BLaER1 treated with 17β-estradiol and CSF1 and Interleukin-3, amounts not matched to agents 10 nM and 100 nM (cell line): ENCODE results near the gene STK32C.
A peak's percentile ranks its signal among the peaks of the same experiment; 100 is the strongest.

Experiments
- H3K27ac ChIP-seq, 11 experiments: shearing (Covaris generic); formaldehyde crosslinking; 2 replicates each; pipeline ENCODE4 v1.8.1; 2022
- H3K27me3 ChIP-seq, 11 experiments: shearing (Covaris generic); formaldehyde crosslinking; 2 replicates each; pipeline ENCODE4 v1.8.1; 2022
- H3K36me3 ChIP-seq, 11 experiments: shearing (Covaris generic); formaldehyde crosslinking; 2 replicates each; pipeline ENCODE4 v1.8.1; 2022
- H3K4me1 ChIP-seq, 10 experiments: shearing (Covaris generic); formaldehyde crosslinking; 2 replicates each; pipeline ENCODE4 v1.8.1; 2022
- H3K4me2 ChIP-seq, 11 experiments: shearing (Covaris generic); formaldehyde crosslinking; 2 replicates each; pipeline ENCODE4 v1.8.1; 2022
- H3K4me3 ChIP-seq, 10 experiments: shearing (Covaris generic); formaldehyde crosslinking; 2 replicates each; pipeline ENCODE4 v1.8.1; 2022
- H3K9ac ChIP-seq, 11 experiments: shearing (Covaris generic); formaldehyde crosslinking; 2 replicates each; pipeline ENCODE4 v1.8.1; 2022
- H3K9me3 ChIP-seq, 11 experiments: shearing (Covaris generic); formaldehyde crosslinking; replicated peaks in 1 of 11; 2 replicates each; pipeline ENCODE4 v1.8.1; 2022
- H4K20me1 ChIP-seq, 11 experiments: shearing (Covaris generic); formaldehyde crosslinking; 2 replicates each; pipeline ENCODE4 v1.8.1; 2022
- Cebpa-rat ChIP-seq, 11 experiments: shearing (Covaris generic); IDR thresholded peaks; 2 replicates each; pipeline ENCODE4 v1.8.1; 2022

Gene STK32C

DNA sequence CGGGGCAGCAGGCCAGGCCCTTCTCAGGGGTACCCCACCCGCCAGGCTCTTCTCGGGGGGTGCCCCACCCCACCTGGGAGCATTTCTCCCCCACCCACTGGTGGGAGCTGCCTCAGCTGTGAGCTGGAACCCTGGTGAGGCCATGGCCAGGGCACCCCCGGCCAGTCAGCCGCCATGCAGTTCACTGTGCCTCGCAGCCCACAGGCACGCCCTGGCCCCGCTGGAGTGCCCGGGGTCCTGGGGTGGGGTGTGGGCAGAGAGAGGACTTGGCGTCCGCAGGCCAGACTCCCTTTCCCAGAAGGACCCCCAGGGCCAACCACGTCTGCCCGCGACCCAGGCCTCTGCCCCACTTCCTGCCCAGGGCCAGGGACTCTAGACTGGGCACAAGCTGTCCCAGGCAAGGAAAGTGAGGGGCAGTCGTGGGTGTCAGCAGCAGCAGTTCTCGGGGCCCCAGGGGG, 107.9 kb downstream of the STK32C start:
- no peaks in the 10 kb centered on the region for H3K9me3 ChIP-seq
- peaks cover 0 to 75% (median 36%) of the 10 kb centered on the region in 11 experiments; a peak in 12 of 22 replicates for H3K36me3 ChIP-seq
- H3K4me1 ChIP-seq = peaks cover 0 to 66% (median 45%) of the 10 kb centered on the region in 10 experiments; a peak in 16 of 20 replicates
- peak overlapping the region in 8 of 11 experiments; percentile 10 to 73 (median 53); a peak in 14 of 22 replicates for H3K4me2 ChIP-seq
- H4K20me1 ChIP-seq = peaks cover 0 to 94% (median 31%) of the 10 kb centered on the region in 11 experiments; a peak in 14 of 22 replicates
- H3K27ac ChIP-seq = no peak overlapping the region
- H3K4me3 ChIP-seq = no peak overlapping the region
- no peaks in the 10 kb centered on the region for H3K27me3 ChIP-seq
- no peak for TF ChIP-seq Cebpa-rat (IDR thresholded peaks at IDR 0.05)
- no peak overlapping the region for H3K9ac ChIP-seq

DNA sequence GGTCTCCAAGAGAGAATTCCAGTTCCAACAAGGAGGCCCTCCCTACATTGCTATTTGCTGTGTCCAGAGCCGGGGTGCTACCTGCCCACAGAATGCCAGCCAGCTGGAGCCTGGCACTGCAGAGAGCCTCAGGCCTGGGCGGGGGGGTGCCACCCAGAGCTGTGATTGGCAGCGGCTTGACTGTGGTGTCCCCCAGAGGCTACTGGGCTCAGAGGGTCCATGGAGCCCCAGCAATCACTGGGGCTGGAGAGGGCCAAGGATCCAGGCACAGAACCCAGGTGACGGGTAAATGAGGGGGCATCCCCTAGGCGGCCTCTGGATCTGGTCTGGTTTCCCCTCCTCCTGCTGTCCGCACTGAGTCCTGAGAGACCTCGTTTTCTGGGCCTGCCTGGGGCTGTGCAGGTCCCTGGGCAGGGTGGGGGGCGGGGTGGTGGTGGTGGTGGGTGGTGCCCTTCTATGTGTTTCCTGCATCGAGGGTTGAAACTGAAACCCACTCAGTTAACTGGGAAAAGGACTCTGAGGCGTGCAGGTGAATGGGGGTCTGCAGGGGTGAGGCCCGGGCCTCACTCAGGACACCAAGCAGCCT, 108.4 kb downstream of the STK32C start:
- Histone ChIP-seq H3K4me1 (peaks cover 0 to 65% (median 39%) of the 10 kb centered on the region in 10 experiments; a peak in 15 of 20 replicates), H4K20me1 (peaks cover 0 to 94% (median 32%) of the 10 kb centered on the region in 11 experiments; a peak in 15 of 22 replicates), H3K27me3 (no peaks in the 10 kb centered on the region), H3K4me2 (peak overlapping the region in 8 of 11 experiments; percentile 27 to 73 (median 58); a peak in 15 of 22 replicates), H3K9ac (peak overlapping the region in 1 of 11 experiments; percentile 9; a peak in 1 of 22 replicates), H3K36me3 (peaks cover 0 to 74% (median 36%) of the 10 kb centered on the region in 11 experiments; a peak in 12 of 22 replicates), H3K4me3 (no peak overlapping the region), H3K9me3 (no peaks in the 10 kb centered on the region), H3K27ac (no peak overlapping the region)
- TF ChIP-seq Cebpa-rat (IDR thresholded peaks at IDR 0.05) = no peak

- TF ChIP-seq Cebpa-rat (IDR thresholded peaks at IDR 0.05) = no peak
- Histone ChIP-seq H4K20me1 (peaks cover 0 to 94% (median 32%) of the 10 kb centered on the region in 11 experiments; a peak in 18 of 22 replicates), H3K4me2 (peak overlapping the region in 7 of 11 experiments; percentile 27 to 73 (median 60); a peak in 12 of 22 replicates), H3K9ac (peak overlapping the region in 1 of 11 experiments; percentile 9; a peak in 2 of 22 replicates), H3K4me1 (peaks cover 0 to 65% (median 40%) of the 10 kb centered on the region in 10 experiments; a peak in 15 of 20 replicates), H3K4me3 (no peak overlapping the region), H3K9me3 (no peaks in the 10 kb centered on the region), H3K27ac (no peak overlapping the region), H3K27me3 (no peaks in the 10 kb centered on the region), H3K36me3 (peaks cover 0 to 74% (median 36%) of the 10 kb centered on the region in 11 experiments; a peak in 12 of 22 replicates)
Observed at GRCh38 chr10:132198381-132199181, 109.2 kb downstream of the STK32C start.

- peak overlapping the region in 4 of 11 experiments; percentile 60 to 73 (median 69); a peak in 4 of 22 replicates for H3K4me2 ChIP-seq
- peaks cover 0 to 65% (median 45%) of the 10 kb centered on the region in 10 experiments; a peak in 15 of 20 replicates for H3K4me1 ChIP-seq
- H3K27me3 ChIP-seq = peaks cover 0 to 4% (median 0%) of the 10 kb centered on the region in 11 experiments; a peak in 1 of 22 replicates
- H4K20me1 ChIP-seq = peaks cover 0 to 94% (median 38%) of the 10 kb centered on the region in 11 experiments; a peak in 18 of 22 replicates
- no peak overlapping the region; a peak in 1 of 22 replicates for H3K9ac ChIP-seq
- TF ChIP-seq Cebpa-rat (IDR thresholded peaks at IDR 0.05) = no peak
- H3K27ac ChIP-seq = no peak overlapping the region
- H3K9me3 ChIP-seq = no peaks in the 10 kb centered on the region
- H3K36me3 ChIP-seq = peaks cover 0 to 69% (median 36%) of the 10 kb centered on the region in 11 experiments; a peak in 12 of 22 replicates
- H3K4me3 ChIP-seq = no peak overlapping the region
Observed at GRCh38 chr10:132198068-132198370, 109.7 kb downstream of the STK32C start.

- H3K9ac ChIP-seq = no peak overlapping the region
- peak overlapping the region in 2 of 11 experiments; percentile 18 to 72; a peak in 3 of 22 replicates for H3K4me2 ChIP-seq
- no peak overlapping the region for H3K27ac ChIP-seq
- H4K20me1 ChIP-seq = peaks cover 0 to 94% (median 43%) of the 10 kb centered on the region in 11 experiments; a peak in 18 of 22 replicates
- H3K9me3 ChIP-seq = no peaks in the 10 kb centered on the region
- no peak for TF ChIP-seq Cebpa-rat (IDR thresholded peaks at IDR 0.05)
- H3K4me3 ChIP-seq = no peak overlapping the region
- H3K27me3 ChIP-seq = peaks cover 0 to 9% (median 0%) of the 10 kb centered on the region in 11 experiments; a peak in 5 of 22 replicates
- peaks cover 0 to 68% (median 51%) of the 10 kb centered on the region in 10 experiments; a peak in 16 of 20 replicates for H3K4me1 ChIP-seq
- peaks cover 0 to 68% (median 33%) of the 10 kb centered on the region in 11 experiments; a peak in 12 of 22 replicates for H3K36me3 ChIP-seq
Observed at GRCh38 chr10:132197271-132198067, 110.3 kb downstream of the STK32C start.

DNA sequence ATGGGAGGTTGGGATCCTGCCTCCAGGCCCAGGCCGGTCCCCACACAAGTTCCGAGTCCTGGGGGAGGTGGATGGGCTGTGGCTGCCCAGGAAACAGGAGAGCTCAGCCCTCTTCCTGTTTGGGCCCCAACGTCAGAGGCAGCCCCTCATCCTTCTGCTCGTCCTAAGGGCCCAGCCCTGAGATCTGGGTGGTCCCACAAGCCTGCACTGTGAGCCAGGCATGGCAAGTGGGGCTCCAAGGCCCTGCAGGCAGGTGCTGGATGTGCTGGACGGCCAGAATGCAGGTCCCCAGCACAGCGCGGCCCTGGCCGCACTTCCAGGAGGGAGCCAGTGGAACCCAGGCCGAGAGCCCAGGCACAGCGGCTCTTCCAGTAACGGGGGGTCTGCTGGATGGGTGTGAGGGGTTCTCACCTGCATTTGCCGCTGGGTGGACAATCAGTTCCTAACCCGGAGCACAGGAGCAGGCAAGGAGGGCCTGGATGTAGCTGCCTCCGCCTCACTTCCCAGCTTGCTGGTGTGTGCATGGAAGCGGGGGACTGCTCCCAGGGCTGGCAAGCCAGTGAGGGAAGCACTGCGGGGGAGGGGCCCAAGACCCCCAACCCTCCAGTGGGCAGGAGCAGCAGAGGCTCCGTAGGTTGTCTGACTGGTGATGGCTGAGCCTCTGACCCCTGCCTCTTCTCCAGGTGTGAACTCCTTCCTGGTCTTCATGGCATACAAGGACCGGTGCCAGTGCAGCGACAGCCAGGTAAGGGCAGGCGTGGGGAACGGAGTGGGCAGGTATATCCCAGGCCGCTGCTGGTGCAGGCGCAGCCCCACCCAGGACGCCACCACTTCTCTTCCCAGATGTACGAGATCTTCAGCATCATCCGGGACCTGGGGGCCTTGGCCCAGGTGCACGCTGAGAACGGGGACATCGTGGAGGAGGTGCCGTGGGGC, 111.3 kb downstream of the STK32C start:
- no peak for TF ChIP-seq Cebpa-rat (IDR thresholded peaks at IDR 0.05)
- Histone ChIP-seq H4K20me1 (peaks cover 0 to 93% (median 51%) of the 10 kb centered on the region in 11 experiments; a peak in 18 of 22 replicates), H3K36me3 (peaks cover 0 to 58% (median 23%) of the 10 kb centered on the region in 11 experiments; a peak in 11 of 22 replicates), H3K9me3 (no peaks in the 10 kb centered on the region), H3K27ac (no peak overlapping the region), H3K4me1 (peaks cover 0 to 77% (median 59%) of the 10 kb centered on the region in 10 experiments; a peak in 16 of 20 replicates), H3K4me2 (no peak overlapping the region), H3K27me3 (peaks cover 0 to 15% (median 0%) of the 10 kb centered on the region in 11 experiments; a peak in 5 of 22 replicates), H3K4me3 (no peak overlapping the region), H3K9ac (no peak overlapping the region)

DNA sequence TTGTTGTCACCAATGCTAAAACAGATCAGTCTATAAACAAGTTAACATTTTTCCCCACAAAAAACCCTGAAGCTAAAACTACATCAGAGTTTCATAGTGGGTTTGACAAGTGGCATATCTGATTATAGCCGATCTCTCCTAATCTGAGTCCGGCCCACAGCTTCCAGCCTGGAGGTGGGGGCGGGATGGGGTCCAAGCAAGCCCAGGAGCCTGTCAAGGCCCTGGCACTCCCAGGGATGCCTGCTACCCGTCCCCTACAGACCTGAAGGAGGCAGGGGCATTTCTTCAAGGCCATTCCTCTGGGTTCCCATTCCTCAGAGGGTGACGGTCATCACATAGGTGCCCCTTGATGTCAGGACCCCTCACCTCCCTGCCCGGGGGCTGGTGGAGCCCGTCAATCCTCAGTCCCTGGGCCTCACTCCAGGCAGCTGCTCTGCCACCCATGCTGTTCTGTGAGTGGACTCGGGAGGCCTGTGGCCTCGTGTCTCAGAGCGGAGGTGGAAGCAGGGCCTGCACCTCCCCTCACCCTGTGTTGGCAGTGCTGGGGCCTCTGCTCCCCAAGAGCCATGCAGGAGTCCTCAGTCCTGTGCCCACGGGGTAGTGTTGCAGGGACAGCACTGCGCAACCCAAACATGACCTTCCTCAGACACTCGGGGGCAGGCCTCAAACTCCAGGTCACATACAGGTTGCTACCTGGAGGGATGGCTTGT, 112.2 kb downstream of the STK32C start:
- peaks cover 0 to 56% (median 15%) of the 10 kb centered on the region in 11 experiments; a peak in 11 of 22 replicates for H3K36me3 ChIP-seq
- peaks cover 0 to 73% (median 55%) of the 10 kb centered on the region in 10 experiments; a peak in 16 of 20 replicates for H3K4me1 ChIP-seq
- no peaks in the 10 kb centered on the region for H3K9me3 ChIP-seq
- no peak overlapping the region for H3K4me2 ChIP-seq
- TF ChIP-seq Cebpa-rat (IDR thresholded peaks at IDR 0.05) = no peak
- peaks cover 0 to 15% (median 0%) of the 10 kb centered on the region in 11 experiments; a peak in 5 of 22 replicates for H3K27me3 ChIP-seq
- H4K20me1 ChIP-seq = peaks cover 0 to 88% (median 51%) of the 10 kb centered on the region in 11 experiments; a peak in 18 of 22 replicates
- no peak overlapping the region for H3K4me3 ChIP-seq
- no peak overlapping the region for H3K9ac ChIP-seq
- H3K27ac ChIP-seq = no peak overlapping the region
